Ammon's horn (tissue), 1 donor: ENCODE data around the gene MAOB.
"Not testable (repeated sequence)": the region's sequence is repeated elsewhere in the genome, so short reads cannot be mapped to it uniquely, and the experiment has no call there.

Source experiments
- DNase-seq: peaks from one replicate; pipeline ENCODE4 v3.0.0-alpha.2; 2016; ENCODE audit warnings: low spot score

MAOB gene

GRCh38 chrX:43882294-43882681 lies at the start of gene MAOB:
Gene MAOB (minus strand): TSS chrX:43882450. CDS start chrX:43882299, 151 bp downstream.
- DNase-seq: peak; percentile 12

- DNase-seq: not testable (repeated sequence)
Measured at GRCh38 chrX:43922032-43922431, 39.8 kb upstream of the MAOB start.

- not testable (repeated sequence) for DNase-seq
Measured at GRCh38 chrX:43910772-43911171, 28.5 kb upstream of the MAOB start.

DNA sequence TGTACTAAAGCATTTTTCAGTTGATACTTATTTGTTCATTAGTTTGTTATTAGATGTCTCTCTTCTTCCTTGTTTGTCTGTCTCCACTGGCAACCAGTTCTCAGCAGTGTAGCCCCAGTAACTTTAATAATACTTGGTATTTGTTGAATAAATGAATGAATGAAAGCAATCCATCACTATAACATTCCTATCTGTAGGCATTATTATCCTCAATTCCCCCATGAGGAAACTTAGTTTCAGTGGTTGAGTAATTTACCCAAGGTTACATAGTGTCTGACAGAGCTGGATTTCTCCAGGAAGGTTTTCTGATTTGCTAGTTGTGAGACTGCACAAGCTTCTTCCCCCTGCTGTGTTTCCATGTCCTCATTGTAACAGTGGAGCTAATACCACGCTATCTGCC lies 27.8 kb upstream of the MAOB start:
- DNase-seq: no peak

DNA sequence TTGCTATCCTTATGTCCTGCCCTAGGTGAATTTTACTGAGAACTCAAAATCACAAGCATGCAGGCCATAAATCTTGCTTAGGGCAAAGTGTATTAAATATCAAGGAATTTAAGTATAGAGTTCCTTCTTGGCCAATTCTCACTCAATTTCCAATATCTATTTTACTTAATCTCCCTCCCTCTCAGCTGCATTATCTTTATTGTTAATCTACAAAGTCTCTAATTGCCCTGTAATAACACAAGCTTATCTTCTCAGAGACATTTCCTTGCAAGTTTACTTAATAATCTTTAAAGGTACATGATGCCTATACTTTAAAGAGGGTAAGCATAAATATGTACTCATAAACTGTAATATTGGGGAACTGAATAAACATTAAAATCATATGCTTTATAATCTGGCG lies 26.9 kb upstream of the MAOB start:
- no peak for DNase-seq

DNA sequence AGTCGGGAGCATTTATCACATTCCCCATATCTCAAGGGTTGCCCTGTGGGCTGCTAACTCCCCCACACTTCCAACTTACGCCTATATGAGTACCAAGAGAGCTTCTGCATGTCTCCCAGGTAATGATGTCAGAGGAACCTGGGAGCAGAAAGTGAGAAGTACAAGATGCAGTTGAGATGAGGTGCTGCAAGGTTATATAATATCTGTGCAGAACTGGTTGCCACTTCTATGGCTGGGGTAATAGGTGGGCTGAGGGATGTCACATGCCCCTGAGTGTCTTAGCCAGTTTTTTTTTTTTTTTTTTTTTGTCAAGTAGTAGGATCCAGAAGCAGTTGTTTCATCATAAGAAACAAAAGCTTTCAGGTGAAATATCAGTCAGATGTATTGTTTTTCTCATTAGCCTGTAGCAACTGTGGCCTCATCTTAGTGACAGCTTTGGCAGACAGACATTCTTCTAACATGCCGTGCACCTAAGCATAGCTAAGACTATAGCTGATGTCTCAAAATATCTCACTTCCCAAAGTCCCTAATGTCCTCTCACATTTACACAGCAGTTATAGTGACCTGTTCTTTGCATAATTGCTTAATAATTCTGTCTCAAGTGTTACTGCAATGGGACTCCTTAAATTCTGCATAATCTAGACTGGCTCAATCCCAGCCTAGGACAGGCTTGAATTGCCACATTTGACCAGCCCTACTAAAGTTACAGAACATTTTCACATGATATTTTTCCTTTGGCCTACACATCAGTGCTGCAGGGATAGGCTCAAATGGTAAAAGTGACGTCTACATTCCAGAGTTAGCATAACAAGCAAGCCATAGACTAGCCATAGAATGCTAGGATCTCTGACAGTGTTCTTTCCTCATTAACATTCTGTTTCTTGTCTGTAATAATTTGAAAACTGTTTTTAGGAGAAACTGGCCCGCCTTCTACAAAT lies 17.9 kb upstream of the MAOB start:
- DNase-seq: no peak

- DNase-seq: no peak
Measured at GRCh38 chrX:43898406-43899035, 16.3 kb upstream of the MAOB start.

DNA sequence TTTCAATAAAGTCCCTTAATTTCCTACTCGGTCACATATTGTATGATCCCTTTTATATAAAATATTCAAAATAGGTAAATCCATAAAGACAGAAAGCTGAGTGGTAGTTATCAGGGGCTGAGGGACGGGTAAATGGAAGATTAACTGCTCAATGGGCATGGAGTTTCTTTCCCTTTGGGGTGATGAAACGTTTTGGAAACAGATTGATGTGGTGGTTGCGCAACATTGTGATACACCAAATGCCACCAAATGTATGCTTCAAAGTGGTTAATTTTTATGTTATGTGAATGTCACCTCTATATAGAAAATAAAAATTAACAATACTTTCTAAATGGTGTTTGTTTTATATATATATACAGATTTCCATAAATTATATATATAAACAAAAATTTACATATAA lies 15.0 kb upstream of the MAOB start:
- no peak for DNase-seq

DNA sequence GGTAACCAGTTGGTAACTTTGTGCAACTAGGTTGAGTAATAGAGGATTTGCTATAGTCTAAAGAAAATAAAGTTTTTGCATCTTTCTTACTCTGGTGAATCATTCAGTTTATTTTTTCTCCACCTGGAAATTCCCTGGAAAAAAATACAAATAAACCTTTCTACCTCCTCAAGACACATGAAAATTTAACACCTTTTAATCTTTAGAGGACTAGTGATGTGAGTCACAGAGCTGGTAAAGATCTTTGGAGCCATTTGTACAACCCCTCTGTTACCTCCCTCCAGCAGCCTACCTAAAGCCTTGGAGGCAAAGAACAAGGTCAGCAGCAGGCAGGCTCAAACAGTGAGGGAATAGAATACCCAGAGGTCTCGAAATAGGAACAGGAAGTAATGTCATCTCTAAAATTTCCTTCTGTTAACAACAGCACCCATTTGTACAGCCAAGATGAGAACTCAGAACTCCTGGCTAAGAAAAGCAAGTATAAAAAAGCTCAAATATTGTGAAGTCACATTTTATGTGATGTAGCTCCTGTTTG lies 10.2 kb upstream of the MAOB start:
- no peak for DNase-seq

DNA sequence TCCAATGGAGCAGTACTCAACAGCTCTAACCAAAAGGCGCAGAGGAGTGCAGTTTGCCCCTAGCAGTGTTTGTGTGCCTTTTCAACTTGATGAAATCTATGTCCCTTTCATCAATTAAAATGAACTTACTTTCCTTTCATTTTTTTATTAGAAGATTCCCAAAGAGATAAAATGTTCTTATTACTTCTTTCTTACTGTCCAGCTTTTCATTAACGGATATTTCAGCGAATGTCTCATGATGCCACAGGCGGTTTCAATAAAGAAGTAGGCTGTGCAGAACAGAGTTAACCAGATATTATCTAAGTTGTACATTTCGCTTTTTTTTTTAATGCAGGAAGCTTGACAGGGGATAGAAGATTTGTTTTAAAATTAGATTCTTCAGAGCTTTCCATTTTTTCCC lies 3.4 kb upstream of the MAOB start:
- no peak for DNase-seq

DNA sequence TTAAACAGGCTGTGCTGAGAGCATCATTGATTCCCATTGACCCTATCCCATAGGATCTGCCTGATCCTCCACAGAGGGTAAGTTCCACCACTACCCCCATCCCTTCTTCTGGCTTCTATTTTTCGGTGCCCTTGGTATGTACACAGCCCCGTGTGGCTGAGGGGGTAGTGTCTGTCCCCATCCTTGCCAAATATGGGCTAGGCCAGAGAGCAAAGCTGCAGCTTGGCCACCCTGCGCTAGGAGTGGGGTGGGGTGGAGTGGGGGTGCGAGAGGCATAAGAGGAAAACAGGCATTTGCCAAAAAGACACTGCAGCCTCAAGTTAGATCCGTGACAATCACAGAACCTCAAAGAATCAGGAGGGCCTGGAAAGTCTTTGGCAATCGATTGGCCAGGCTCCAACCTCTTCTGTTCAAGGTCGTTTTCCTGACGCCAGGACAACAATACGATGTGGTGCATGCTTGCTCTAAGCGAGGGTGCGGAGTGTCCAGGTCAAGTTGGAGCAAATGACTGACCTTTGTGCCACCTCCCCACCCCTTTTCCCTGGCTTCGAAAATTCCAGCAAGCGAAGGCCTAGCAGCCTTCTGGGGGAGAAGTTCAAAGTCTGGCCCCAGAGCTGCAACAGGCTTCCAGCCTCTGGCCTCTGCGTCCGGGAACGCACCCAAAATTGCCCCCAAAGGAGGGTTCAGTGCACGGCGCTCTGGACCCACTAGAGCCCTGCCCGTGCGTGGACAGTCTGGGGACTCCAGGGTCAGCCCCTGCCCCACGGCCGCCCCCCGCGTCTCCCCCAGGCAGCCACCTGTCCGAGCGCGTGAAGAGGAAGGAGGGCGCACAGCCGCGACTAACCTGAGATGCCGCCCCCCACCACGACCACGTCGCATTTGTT lies 598 bp downstream of the MAOB start:
- no peak for DNase-seq

- no peak for DNase-seq
Measured at GRCh38 chrX:43880425-43880824, 1.8 kb downstream of the MAOB start.

- DNase-seq: no peak
Measured at GRCh38 chrX:43878906-43879526, 3.2 kb downstream of the MAOB start.

DNA sequence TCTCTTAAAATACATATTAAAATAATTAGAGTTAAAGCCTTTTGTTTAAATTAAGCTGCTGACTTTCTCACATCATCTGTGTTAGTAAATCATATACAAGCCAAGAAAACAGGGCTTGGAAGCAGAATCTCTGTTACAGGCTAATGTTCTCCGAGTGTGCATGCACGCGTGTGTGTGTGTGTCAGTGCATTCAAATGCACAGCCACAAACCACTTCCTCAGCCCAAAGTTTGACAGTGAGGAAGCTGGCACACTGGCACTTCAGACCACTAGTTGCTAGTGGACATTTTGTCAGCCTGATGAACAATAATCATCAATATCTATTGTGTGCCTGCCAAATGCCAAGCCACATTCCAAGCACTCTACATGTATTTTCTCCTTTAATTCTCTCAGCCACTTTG lies 5.6 kb downstream of the MAOB start:
- DNase-seq: no peak

GRCh38 chrX:43870758-43871419 lies 11.4 kb downstream of the MAOB start:
- no peak for DNase-seq

- DNase-seq: no peak
Measured at GRCh38 chrX:43870011-43870410, 12.2 kb downstream of the MAOB start.

DNA sequence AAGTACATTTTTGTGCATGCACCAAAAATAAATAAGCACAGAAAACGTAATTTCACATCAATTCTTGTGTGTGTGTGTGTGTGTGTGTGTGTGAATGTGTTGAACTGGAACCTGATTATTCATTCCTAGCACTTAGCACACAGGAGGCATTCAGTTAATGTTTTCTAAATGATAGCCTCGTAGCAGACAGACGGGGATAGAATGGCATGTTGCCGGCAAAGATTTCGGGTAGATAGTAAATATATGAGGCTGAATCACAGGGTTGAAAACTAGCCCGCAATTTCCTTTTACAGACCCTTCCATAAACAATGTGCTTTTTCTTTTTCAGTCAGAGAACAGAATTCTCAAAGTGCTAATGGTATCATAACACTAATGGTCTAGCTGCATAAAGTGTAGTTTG lies 13.5 kb downstream of the MAOB start:
- no peak for DNase-seq

DNA sequence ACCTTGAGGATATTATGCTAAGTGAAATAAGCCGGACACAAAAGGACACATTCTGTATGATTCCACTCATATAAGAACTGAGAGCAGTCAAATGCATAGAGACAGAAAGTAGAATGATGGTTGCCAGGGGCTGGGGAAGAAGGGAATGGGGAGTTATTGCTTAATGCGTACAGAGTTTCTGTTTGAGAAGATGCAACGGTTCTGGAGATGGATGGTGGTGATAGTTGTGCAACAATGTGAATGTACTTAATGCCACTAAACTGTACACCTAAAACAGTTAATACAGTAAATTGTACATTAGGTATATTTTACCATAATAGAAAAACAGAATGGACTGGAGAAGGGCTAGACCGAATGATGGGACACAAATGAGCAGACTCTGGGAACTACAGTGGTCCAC lies 15.8 kb downstream of the MAOB start:
- DNase-seq: no peak

GRCh38 chrX:43865791-43866190 lies 16.5 kb downstream of the MAOB start:
- no peak for DNase-seq

- no peak for DNase-seq
Measured at GRCh38 chrX:43862434-43862833, 19.8 kb downstream of the MAOB start.

GRCh38 chrX:43861750-43862149 lies 20.5 kb downstream of the MAOB start:
- no peak for DNase-seq
